Neural cell (in vitro differentiated cells): Measurements from ENCODE around the gene FAM171A1.

ENCODE experiments used
- CTCF ChIP-seq: fragments of 450-650 bp; IDR thresholded peaks from 2 replicates; pipeline ENCODE4 v1.5.1; 2014; ENCODE audit warnings: antibody characterized with exemption, mild to moderate bottlenecking, moderate library complexity; ENCODE audit not compliant: poor library complexity, severe bottlenecking
- EP300 ChIP-seq: fragments of 450-650 bp; conservative IDR thresholded peaks from 2 replicates; pipeline ENCODE4 v1.6.1; 2014; ENCODE audit warnings: antibody characterized with exemption, mild to moderate bottlenecking, moderate library complexity; ENCODE audit not compliant: poor library complexity, severe bottlenecking
- EZH2 ChIP-seq: fragments of 200-600, 300-800 bp; shearing (Covaris generic), sonication (generic); IDR thresholded peaks from 2 replicates; pipeline ENCODE4 v1.6.1; 2014; ENCODE audit warnings: antibody characterized with exemption, low read length, borderline replicate concordance, mild to moderate bottlenecking; ENCODE audit not compliant: insufficient read depth, poor library complexity, severe bottlenecking
- POLR2AphosphoS5 ChIP-seq: IDR thresholded peaks from 2 replicates; pipeline ENCODE4 v1.6.1; 2012
- RAD21 ChIP-seq: fragments of 450-650 bp; conservative IDR thresholded peaks from 2 replicates; pipeline ENCODE4 v1.6.1; 2014; ENCODE audit warnings: antibody characterized with exemption, mild to moderate bottlenecking, moderate library complexity
- REST ChIP-seq: IDR thresholded peaks from 2 replicates; pipeline ENCODE4 v1.6.1; 2012; ENCODE audit warnings: borderline replicate concordance
- TAF1 ChIP-seq: IDR thresholded peaks from 2 replicates; pipeline ENCODE4 v1.6.1; 2012; ENCODE audit warnings: low read depth

- no peak for TF ChIP-seq CTCF
- TF ChIP-seq REST: no peak
- no peak for TF ChIP-seq EZH2
- TF ChIP-seq EP300: no peak
- no peak for TF ChIP-seq TAF1
- no peak for TF ChIP-seq POLR2AphosphoS5
- no peak for TF ChIP-seq RAD21
Measured at GRCh38 chr10:15213461-15213861, 157.6 kb downstream of the FAM171A1 start.
